GM03348 (cell line): ENCODE results near the gene LIPH.
"Not testable (repeated sequence)": the region's sequence is repeated elsewhere in the genome, so short reads cannot be mapped to it uniquely, and the experiment has no call there.

Experiments used
- DNase-seq: peaks from one replicate; pipeline ENCODE4 v3.0.0; 2012; ENCODE audit warnings: low spot score

The LIPH gene

GRCh38 chr3:185552358-185552877, at the start of gene LIPH:
TSS of gene LIPH (minus strand) at chr3:185552588. CDS start at chr3:185552471, 117 bp downstream.
- peak; percentile 36 for DNase-seq

- no peak for DNase-seq
Observed at GRCh38 chr3:185595526-185595925, 43.1 kb upstream of the LIPH start.

DNA sequence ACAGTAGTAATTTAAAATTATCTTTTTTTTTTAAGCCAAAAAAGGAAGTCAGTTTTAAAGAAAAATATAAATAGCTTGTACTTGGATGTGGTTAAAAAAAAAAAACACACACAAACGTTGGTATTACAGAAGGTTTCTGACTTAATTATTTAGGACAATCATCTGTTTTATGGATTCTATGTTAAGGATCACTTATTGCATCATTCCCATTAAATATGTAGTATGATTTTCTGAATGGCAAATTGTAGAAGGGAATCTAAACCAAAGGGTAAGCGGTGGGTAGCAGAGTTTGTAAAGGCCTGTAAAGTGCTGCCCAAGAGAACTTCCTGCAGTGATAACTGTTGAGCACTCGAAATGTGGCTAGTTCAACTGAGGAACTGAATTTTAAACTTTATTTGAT, 41.7 kb upstream of the LIPH start:
- no peak for DNase-seq

DNA sequence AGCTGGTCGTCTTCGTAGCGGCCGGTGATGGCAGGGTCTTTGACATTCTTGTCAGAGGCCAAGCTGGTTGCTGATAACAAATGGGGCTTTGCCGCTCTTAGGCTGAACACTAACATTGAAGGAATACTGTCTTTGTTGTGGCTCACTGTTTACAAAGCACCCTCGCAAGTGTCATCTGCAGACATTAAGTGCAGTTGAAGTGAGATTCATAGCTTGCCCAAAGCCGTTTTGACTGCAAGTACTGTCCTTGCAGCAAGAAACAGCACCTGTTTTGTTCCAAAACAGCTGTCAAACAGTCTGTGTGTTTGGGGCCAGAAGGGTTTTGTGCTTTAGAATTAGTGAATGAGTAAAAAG, 34.3 kb upstream of the LIPH start:
- no peak for DNase-seq

DNA sequence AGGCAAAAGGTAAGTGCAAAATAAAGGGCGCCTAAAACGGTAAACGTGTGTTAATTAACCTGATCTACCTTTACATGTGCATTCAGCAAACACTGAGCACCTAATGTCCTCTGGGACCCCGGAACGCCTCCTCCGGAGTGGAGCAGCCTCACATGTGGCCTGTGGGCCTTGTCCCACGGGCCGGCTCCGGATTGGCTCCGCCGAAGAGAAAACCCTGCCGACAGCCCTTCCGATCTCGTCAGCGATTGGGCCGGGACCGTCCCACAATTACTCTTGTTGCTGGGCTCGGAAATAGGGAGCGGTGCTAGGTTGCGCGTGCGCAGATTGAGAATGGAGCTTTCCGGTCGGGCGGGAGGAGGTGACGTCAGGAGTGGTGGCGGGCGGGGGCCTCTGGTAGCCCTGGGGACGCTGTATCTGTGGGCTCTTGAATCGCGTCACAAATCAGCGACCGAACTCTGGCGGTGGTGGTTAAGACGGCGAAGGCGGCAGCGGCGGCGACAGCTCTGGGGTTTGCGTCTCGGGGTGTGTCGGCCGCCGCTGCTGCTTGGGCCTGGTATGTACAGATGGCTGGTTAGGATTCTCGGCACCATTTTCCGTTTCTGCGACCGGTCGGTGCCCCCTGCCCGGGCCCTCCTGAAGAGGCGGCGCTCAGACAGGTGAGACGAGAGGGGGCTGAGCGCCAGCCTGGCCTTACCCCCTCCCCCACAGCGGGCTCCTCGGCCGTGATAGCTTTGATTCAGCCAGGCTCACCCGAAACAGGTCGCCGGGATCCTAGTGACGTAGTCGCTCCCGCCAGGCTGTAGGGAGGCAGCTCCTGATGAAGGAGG, 33.7 kb upstream of the LIPH start, which contains the start of gene SENP2:
SENP2 (plus strand) TSS at position 437 of the 827 bp plus-strand sequence; CDS start at position 556, 119 bp downstream.
- DNase-seq, result peak; percentile 99

GRCh38 chr3:185585518-185585858, 33.1 kb upstream of the LIPH start:
- DNase-seq, result no peak

- no peak for DNase-seq
Observed at GRCh38 chr3:185584686-185585085, 32.3 kb upstream of the LIPH start.

- DNase-seq, result no peak
Observed at GRCh38 chr3:185583925-185584324, 31.5 kb upstream of the LIPH start.

DNA sequence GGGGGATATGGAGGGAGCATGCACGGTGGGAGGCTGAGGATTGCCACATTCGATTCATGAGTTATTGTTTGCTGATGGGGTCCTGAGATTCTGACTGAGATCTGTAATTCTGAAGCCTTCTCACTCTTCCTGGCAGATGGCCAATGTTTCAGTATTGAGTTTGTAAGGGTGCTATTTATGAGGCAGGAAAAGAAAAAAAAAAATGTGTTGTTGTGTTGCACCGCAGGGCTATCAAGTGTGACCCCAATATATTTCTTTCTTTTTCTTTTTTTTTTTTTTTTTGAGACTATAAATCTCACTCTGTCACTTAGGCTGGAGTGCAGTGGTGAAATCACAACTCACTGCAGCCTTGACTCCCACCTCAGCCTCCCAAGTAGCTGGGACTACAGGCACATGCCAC, 30.5 kb upstream of the LIPH start:
- no peak for DNase-seq

DNA sequence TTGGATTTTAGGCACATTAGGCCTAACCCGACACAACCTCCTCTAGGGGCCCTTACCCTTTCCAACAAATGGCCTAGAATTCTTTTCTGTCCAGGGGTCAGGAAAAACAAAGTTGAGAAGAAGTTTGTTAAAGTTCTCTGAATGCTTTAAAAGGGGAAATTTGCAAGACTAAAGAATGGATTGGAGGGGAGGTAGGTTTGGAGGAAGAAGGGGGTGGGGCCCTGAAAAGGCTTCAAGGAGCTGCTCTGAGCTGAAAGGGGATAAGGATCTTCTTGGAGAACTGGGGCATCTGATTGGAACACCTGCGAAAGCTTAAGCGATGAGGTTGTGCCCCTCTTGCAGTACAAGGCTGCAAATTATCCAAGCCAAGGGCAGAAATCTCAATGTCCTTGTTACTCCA, 29.8 kb upstream of the LIPH start:
- DNase-seq, result no peak

- DNase-seq, result peak; percentile 40
Observed at GRCh38 chr3:185575108-185575869, 22.9 kb upstream of the LIPH start.

- DNase-seq, result no peak
Observed at GRCh38 chr3:185572183-185572582, 19.8 kb upstream of the LIPH start.

DNA sequence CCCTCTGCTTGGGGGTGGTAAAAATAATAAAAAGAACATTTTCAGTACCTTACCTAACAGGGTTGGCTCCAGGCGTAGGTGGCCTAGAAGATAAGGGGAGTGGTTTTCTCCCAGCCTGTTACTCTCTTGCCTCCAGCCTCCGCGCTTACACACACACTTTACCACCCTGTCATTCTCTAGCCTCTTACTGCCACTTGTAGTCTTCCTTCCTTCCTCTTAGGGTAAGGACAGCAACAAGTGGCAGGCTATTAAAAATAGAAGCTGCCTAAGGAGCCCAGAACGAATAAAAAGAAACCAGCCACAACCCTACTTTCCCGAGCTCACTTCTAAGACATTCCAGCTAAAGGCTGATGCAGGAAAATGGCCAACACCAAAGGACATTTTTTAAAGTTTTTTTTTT, 9.6 kb upstream of the LIPH start:
- no peak for DNase-seq

DNA sequence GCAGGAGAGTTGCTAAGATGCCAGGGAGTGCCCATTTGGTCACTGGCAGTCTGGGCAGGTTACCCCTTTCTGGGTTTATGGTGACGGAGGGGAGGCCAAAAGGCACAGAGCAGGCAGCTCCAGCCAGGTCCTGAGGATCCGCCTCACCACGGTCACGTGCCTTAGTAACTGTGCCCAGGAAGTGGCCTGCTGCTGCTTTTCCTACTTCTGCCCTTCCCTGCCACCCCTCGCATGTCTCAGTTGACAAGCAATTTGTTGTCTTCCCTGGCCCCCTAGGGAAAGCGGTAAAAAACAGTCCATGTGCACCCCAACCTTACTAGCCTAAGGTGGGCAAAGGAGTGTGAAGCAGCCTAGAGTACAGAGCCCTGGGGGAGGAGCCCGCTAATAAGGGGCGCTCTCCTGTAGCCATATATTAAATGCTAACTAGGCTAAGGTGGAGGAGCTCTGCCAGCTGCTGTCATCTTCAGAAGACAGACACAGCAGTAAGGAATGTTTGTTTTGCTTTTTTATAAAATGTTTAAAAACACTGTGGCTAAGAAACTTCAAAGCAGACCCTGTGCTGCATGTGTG, 9.1 kb upstream of the LIPH start:
- no peak for DNase-seq

DNA sequence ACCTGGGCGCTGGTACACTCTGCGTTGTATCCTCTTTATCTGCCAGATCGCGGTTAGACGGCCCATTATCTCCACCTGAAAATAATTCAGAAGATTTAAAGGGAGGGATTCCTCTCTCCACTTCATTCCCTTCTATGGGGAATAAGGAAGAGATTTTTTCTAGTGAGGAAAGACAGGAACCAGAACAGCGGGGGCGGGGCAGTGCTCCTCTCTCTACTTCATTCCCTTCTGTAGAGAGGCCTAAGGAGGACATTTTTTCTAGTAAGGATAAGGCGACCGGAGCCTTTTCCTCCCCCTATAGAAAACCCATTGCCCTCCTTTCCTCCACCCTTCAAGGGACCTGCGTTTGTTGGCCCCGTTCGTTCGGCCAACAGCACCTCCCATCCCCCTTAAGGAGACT, 8.3 kb upstream of the LIPH start:
- no peak for DNase-seq

GRCh38 chr3:185559706-185560090, 7.3 kb upstream of the LIPH start:
- DNase-seq, result no peak

DNA sequence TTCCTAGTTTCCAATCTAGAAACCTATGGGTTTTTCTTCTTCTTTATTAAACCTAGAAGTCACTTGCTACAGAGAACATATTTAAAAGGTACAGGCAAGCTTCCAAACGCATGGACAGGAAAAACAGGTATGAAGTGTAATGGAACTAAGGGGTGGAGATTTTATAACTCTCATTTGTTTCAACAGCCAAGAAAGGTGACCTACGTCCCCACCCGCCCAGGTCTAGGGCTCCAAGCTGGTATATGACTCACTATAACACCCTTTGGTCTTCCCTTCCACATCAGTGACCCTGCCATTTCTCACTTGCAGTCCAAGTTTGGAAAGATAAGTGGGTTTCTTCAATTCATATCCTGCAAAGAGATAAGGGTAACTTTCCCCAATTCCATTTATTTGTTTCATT, 6.0 kb upstream of the LIPH start:
- DNase-seq, result no peak

GRCh38 chr3:185556640-185557039, 4.3 kb upstream of the LIPH start:
- DNase-seq, result not testable (repeated sequence)

DNA sequence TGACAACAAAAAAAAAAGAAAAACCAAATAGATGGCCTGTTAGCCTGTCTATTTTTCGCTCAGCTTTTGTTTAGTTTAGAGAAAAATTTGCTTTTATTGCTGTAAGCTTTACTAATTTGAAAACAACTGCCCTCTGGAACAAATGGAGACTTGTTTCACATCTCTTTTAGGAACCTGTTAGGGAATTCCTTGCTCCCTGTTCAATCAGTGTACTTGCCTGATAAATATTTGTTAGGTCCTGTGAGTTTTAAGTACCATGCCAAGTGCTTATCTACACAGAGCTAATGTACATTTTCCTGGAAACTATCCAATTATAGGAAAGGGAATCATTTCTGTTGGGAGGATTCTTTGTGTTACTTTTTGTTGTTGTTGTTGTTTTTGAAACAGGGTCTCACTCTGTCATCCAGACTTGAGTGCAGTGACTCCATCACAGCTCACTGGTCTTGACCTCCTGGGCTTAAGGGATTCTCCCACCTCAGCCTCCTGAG, 3.5 kb upstream of the LIPH start:
- no peak for DNase-seq

- DNase-seq, result no peak
Observed at GRCh38 chr3:185555101-185555501, 2.7 kb upstream of the LIPH start.

GRCh38 chr3:185549651-185550111, 2.7 kb downstream of the LIPH start:
- peak; percentile 36 for DNase-seq

DNA sequence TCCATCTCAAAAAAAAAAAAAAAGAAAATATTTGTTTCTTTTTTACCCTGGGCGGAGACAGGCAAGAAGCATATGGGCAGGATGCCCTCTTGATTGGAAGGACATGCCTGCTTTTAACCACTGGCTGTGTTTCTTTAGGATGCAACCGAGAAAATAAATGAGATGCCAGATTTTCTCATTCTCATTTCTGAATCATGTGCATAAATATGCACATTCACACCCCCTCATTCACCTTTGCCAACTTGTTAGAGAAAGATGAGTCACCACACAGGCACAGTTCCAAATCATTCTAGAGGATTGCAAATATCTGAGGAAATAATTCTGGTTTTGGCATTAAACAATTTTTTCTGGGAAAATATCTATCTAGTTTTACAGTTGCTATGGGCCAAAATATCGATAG, 3.3 kb downstream of the LIPH start:
- peak; percentile 91 for DNase-seq

GRCh38 chr3:185540695-185541094, 11.7 kb downstream of the LIPH start:
- DNase-seq, result no peak
